ENCODE results near the gene PRKAG2. TPM values are rescaled to one million over a fixed set of nuclear protein-coding genes. Genes with fewer than 3 reads are reported as not detected.

PRKAG2 gene
- total and polyA plus RNA-seq, 2 experiments from 2014 or later = 9.1 to 14.9 TPM

GRCh38 chr7:151529842-151530241, 347.1 kb downstream of the PRKAG2 start:
- H3K4me3 ChIP-seq = no peak overlapping the region
- no peaks in the 10 kb centered on the region for H4K20me1 ChIP-seq (replicated peaks; ENCODE audit: insufficient read depth)
- no peaks in the 10 kb centered on the region for H3K79me2 ChIP-seq (replicated peaks; ENCODE audit: insufficient read depth)
- H3K4me3 Mint-ChIP-seq = no peak overlapping the region
- H3K36me3 ChIP-seq (ENCODE audit: insufficient read depth) = no peaks in the 10 kb centered on the region
- no peak overlapping the region for H2AFZ ChIP-seq
- H3K27ac Mint-ChIP-seq = no peak overlapping the region
- H3F3A ChIP-seq (replicated peaks; ENCODE audit: low read depth) = no peaks in the 10 kb centered on the region
- DNase-seq (ENCODE audit: low spot score) (no peak), ATAC-seq (no peak)
- H3K4me1 ChIP-seq (ENCODE audit: insufficient read depth) = no peaks in the 10 kb centered on the region
- H3K27me3 Mint-ChIP-seq (ENCODE audit: insufficient read depth, low read depth, poor library complexity) = no peaks in the 10 kb centered on the region
- peaks cover 41% of the 10 kb centered on the region for H3K9me3 Mint-ChIP-seq
- H3K9me2 ChIP-seq (ENCODE audit: insufficient read depth) = no peaks in the 10 kb centered on the region
- TF ChIP-seq JUNB (IDR thresholded peaks at IDR 0.05; ENCODE audit: unreplicated experiment) (no peak), CTCF (conservative IDR thresholded peaks at IDR 0.05; ENCODE audit: low read depth in 2 of 2) (no peak), CREB1 (CRISPR knock-in tag; IDR thresholded peaks at IDR 0.05; ENCODE audit: low read depth) (no peak)
- no peak overlapping the region for H3K27ac ChIP-seq (ENCODE audit: low read depth)
- no peaks in the 10 kb centered on the region for H3K4me1 Mint-ChIP-seq
- no peak overlapping the region for H3K4me2 ChIP-seq
- H3K27me3 ChIP-seq (ENCODE audit: insufficient read depth) = no peaks in the 10 kb centered on the region
- 0 out of 3 replicates have a peak, but pooled peaks cover 3% of the 10 kb centered on the region for H3K36me3 Mint-ChIP-seq (ENCODE audit: low read depth)

GRCh38 chr7:151524845-151525244, 352.1 kb downstream of the PRKAG2 start:
- Mint-ChIP-seq H3K36me3 (ENCODE audit: low read depth) (no peaks in the 10 kb centered on the region), H3K27me3 (ENCODE audit: insufficient read depth, low read depth, poor library complexity) (peaks cover 8% of the 10 kb centered on the region), H3K9me3 (peaks cover 15% of the 10 kb centered on the region), H3K4me3 (no peak overlapping the region), H3K4me1 (peaks cover 3% of the 10 kb centered on the region; the same call in 1 of the 3 replicates), H3K27ac (no peak overlapping the region)
- H3K79me2 ChIP-seq (replicated peaks; ENCODE audit: insufficient read depth) = no peaks in the 10 kb centered on the region
- peaks cover 15% of the 10 kb centered on the region for H3K27me3 ChIP-seq (ENCODE audit: insufficient read depth)
- no peaks in the 10 kb centered on the region for H3K36me3 ChIP-seq (ENCODE audit: insufficient read depth)
- no peak overlapping the region for H2AFZ ChIP-seq
- no peaks in the 10 kb centered on the region for H3K9me2 ChIP-seq (ENCODE audit: insufficient read depth)
- DNase-seq (ENCODE audit: low spot score) = no peak
- no peak overlapping the region for H3K4me2 ChIP-seq
- no peak overlapping the region for H3K4me3 ChIP-seq
- H3F3A ChIP-seq (replicated peaks; ENCODE audit: low read depth) = 0 out of 2 replicates have a peak, but pooled peaks cover 7% of the 10 kb centered on the region
- no peak for ATAC-seq
- H3K4me1 ChIP-seq (ENCODE audit: insufficient read depth) = peaks cover 5% of the 10 kb centered on the region
- no peaks in the 10 kb centered on the region for H4K20me1 ChIP-seq (replicated peaks; ENCODE audit: insufficient read depth)
- H3K27ac ChIP-seq (ENCODE audit: low read depth) = no peak overlapping the region
- TF ChIP-seq POLR2AphosphoS5 (IDR thresholded peaks at IDR 0.05; ENCODE audit: low read depth) (no peak), ZNF114 (CRISPR knock-in tag; IDR thresholded peaks at IDR 0.05) (no peak), ETS1 (IDR thresholded peaks at IDR 0.05) (no peak), NANOG (IDR thresholded peaks at IDR 0.05; ENCODE audit: borderline replicate concordance) (no peak), JUNB (IDR thresholded peaks at IDR 0.05; ENCODE audit: unreplicated experiment) (no peak), EZH2 (IDR thresholded peaks at IDR 0.05; ENCODE audit: low read depth, unreplicated experiment) (no peak), REST (IDR thresholded peaks at IDR 0.05; ENCODE audit: unreplicated experiment) (no peak), EZH2phosphoT487 (IDR thresholded peaks at IDR 0.05; ENCODE audit: unreplicated experiment) (no peak), CTCF (conservative IDR thresholded peaks at IDR 0.05; ENCODE audit: low read depth in 2 of 2) (no peak), ZNF331 (CRISPR knock-in tag; IDR thresholded peaks at IDR 0.05; ENCODE audit: low read depth) (no peak)
